ENCODE results near the gene MFAP5.

DNA sequence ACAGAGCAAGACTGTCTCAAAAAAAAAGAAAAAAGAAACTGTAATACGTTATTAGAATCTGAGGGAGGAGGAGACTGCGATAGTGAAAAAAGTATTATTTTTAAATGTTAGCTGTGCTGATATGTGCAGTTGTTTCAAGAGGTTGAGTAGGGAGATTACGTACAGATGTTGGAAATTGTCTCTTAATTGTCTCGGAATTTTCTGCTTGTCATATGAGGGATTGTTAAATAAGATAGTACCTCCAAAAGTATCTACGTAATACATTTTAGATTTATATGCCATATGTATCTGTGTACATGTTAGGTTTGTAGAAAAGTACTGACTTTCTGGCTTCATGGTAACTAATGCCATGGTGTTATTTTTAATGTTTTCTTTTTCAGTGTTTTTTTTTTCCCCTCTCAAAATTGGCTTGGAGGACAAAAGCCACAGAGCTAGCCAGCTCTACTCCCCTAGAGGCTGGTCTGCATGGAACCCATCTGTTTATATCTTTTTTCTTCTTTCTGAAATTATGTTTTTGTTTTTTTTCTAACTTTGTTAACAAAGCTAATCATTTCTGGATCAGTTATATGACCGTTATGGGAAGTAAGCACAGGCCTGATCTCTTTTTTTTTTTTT, 38.5 kb upstream of the MFAP5 start:
- TF ChIP-seq, protein P1, sequence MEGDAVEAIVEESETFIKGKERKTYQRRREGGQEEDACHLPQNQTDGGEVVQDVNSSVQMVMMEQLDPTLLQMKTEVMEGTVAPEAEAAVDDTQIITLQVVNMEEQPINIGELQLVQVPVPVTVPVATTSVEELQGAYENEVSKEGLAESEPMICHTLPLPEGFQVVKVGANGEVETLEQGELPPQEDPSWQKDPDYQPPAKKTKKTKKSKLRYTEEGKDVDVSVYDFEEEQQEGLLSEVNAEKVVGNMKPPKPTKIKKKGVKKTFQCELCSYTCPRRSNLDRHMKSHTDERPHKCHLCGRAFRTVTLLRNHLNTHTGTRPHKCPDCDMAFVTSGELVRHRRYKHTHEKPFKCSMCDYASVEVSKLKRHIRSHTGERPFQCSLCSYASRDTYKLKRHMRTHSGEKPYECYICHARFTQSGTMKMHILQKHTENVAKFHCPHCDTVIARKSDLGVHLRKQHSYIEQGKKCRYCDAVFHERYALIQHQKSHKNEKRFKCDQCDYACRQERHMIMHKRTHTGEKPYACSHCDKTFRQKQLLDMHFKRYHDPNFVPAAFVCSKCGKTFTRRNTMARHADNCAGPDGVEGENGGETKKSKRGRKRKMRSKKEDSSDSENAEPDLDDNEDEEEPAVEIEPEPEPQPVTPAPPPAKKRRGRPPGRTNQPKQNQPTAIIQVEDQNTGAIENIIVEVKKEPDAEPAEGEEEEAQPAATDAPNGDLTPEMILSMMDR (IDR thresholded peaks at IDR 0.05): no peak
- TF ChIP-seq POLR2A (IDR thresholded peaks at IDR 0.05): no peak

Measured in esophagus squamous epithelium (tissue), 4 donors.